HEK293T (cell line): ENCODE measurements around the gene C1orf94.

Source experiments
- FOXK2 ChIP-seq: fragments of 450-650 bp; IDR thresholded peaks from 2 replicates; pipeline ENCODE4 v1.6.1; 2016; ENCODE audit warnings: mild to moderate bottlenecking
- SP1 ChIP-seq: fragments of 450-650 bp; IDR thresholded peaks from 2 replicates; pipeline ENCODE4 v1.6.1; 2017
- TF ChIP-seq, protein P1 (sequence below): fragments of 450-650 bp; IDR thresholded peaks from 2 replicates; pipeline ENCODE4 v1.6.1; 2016

DNA sequence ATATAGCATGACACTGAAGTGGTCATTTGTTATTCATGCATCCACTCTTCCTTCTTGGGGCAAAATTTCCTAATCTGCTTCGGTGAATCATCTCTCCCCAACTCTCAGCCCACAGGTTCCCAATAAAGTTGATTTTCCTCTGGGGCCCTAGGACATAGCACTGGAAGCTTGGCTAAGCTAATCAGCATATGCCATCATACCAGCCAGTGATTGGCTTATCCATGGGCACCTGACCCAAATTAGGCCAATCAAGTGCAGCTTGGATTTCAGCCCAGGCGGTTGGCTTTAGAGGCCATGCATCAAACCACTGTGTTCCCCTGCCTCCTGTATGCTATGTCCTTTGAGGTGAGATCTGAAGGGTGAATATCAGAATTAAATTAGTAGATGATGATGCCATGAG lies 58.9 kb downstream of the C1orf94 start:
- no peak for TF ChIP-seq SP1
- TF ChIP-seq FOXK2 = no peak
- TF ChIP-seq, protein P1, sequence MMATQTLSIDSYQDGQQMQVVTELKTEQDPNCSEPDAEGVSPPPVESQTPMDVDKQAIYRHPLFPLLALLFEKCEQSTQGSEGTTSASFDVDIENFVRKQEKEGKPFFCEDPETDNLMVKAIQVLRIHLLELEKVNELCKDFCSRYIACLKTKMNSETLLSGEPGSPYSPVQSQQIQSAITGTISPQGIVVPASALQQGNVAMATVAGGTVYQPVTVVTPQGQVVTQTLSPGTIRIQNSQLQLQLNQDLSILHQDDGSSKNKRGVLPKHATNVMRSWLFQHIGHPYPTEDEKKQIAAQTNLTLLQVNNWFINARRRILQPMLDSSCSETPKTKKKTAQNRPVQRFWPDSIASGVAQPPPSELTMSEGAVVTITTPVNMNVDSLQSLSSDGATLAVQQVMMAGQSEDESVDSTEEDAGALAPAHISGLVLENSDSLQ = no peak
